Esophagus muscularis mucosa (tissue), 4 donors: ENCODE results near the gene CARD9.

ENCODE experiments used
- EP300 ChIP-seq: sonication (generic); formaldehyde crosslinking; IDR thresholded peaks from one replicate; pipeline ENCODE4 v1.6.1; 2017; ENCODE audit warnings: antibody characterized with exemption
- POLR2A ChIP-seq: fragments of 450-650 bp; IDR thresholded peaks from one replicate; pipeline ENCODE4 v1.6.1; 2017; ENCODE audit warnings: antibody characterized with exemption, moderate library complexity, mild to moderate bottlenecking, low read depth
- POLR2AphosphoS5 ChIP-seq, 2 donors: sonication (generic); formaldehyde crosslinking; IDR thresholded peaks; one replicate each; pipeline ENCODE4 v1.6.1; 2017; ENCODE audit warnings: antibody characterized with exemption in 2 of 2
- TF ChIP-seq, protein P1 (sequence below), 3 experiments: fragments of 200-600 bp in 2 of 3; fragments of 450-650 bp in 1 of 3; sonication (generic) in 2 of 3; IDR thresholded peaks; one replicate each; pipeline ENCODE4 v1.5.1; 2017 to 2019; ENCODE audit warnings: antibody characterized with exemption in 3 of 3, mild to moderate bottlenecking in 2 of 3, moderate library complexity in 1 of 3

DNA sequence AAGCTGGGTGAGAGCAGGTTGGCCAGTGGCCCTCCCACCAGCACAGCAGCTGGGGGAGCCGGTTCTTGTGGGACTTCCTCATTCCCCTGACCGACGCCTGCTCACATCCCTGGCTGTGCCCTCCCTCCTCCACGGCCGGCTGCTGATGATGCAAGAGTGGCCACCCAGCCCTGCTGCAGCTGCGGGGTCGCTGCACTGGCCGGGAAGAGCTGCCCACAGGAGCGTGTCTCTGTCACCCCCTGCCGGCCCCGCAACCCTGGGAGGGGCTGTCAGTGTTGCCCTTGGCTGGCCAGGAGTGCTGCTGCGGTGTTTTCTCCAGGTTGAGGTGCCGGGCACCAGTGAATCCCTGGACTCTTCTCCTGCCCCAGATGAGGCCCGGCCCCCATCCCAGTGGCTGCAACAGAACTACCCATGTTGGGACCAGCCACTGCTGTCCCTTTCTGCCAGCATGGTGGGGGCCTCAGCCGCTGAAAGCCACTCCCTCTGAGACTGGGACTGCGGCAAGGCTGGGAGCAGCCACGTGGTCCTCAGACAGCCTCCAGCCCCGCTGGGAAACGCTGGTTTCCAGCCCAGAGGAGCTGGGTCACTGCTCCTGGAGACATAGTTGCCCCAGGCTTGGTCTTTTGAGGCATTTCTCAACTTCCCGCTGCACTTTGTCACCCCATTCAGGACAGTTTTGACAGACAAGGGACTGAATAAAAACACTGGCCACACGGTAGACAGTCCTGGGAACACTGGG, 739 bp downstream of the CARD9 start:
- TF ChIP-seq, protein P1, sequence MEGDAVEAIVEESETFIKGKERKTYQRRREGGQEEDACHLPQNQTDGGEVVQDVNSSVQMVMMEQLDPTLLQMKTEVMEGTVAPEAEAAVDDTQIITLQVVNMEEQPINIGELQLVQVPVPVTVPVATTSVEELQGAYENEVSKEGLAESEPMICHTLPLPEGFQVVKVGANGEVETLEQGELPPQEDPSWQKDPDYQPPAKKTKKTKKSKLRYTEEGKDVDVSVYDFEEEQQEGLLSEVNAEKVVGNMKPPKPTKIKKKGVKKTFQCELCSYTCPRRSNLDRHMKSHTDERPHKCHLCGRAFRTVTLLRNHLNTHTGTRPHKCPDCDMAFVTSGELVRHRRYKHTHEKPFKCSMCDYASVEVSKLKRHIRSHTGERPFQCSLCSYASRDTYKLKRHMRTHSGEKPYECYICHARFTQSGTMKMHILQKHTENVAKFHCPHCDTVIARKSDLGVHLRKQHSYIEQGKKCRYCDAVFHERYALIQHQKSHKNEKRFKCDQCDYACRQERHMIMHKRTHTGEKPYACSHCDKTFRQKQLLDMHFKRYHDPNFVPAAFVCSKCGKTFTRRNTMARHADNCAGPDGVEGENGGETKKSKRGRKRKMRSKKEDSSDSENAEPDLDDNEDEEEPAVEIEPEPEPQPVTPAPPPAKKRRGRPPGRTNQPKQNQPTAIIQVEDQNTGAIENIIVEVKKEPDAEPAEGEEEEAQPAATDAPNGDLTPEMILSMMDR (IDR thresholded peaks at IDR 0.05) = no peak
- TF ChIP-seq POLR2AphosphoS5 (IDR thresholded peaks at IDR 0.05) (no peak), EP300 (no peak), POLR2A (no peak)
